GM19023 (cell line): Measurements from ENCODE around the gene S100A12.
"Not testable (repeated sequence)": the region's sequence is repeated elsewhere in the genome, so short reads cannot be mapped to it uniquely, and the experiment has no call there.

Source experiments
- ATAC-seq: cut with Tn5 transposase; IDR thresholded peaks from one replicate; pipeline ENCODE4 v1.9.1; 2021; ENCODE audit warnings: mild to moderate bottlenecking, moderate library complexity; ENCODE audit not compliant: unreplicated experiment

Gene S100A12

GRCh38 chr1:153354515-153355193, 20.8 kb downstream of the S100A12 start:
- ATAC-seq: no peak

GRCh38 chr1:153353226-153353947, 22.0 kb downstream of the S100A12 start:
- no peak for ATAC-seq

- peak; percentile 67 for ATAC-seq
These were observed 22.9 kb downstream of the S100A12 start for GRCh38 chr1:153352523-153352922.

GRCh38 chr1:153350321-153350957, 25.0 kb downstream of the S100A12 start:
- ATAC-seq: no peak

- no peak for ATAC-seq
These were observed 25.8 kb downstream of the S100A12 start for GRCh38 chr1:153349363-153350320.

- no peak for ATAC-seq
These were observed 26.7 kb downstream of the S100A12 start, which contains the start of gene PGLYRP4 for GRCh38 chr1:153348511-153349362. Gene PGLYRP4, minus strand, starts transcription at chr1:153348841. Its CDS starts 909 bp downstream, at chr1:153347932.

GRCh38 chr1:153347856-153348255, 27.6 kb downstream of the S100A12 start:
- ATAC-seq: no peak

- ATAC-seq: not testable (repeated sequence)
These were observed 28.4 kb downstream of the S100A12 start for GRCh38 chr1:153347049-153347448.

GRCh38 chr1:153346077-153346723, 29.2 kb downstream of the S100A12 start:
- no peak for ATAC-seq

GRCh38 chr1:153345187-153346076, 30.0 kb downstream of the S100A12 start:
- peak; percentile 34 for ATAC-seq

- no peak for ATAC-seq
These were observed 30.7 kb downstream of the S100A12 start for GRCh38 chr1:153344718-153345025.

- no peak for ATAC-seq
These were observed 31.4 kb downstream of the S100A12 start for GRCh38 chr1:153343811-153344717.

GRCh38 chr1:153343040-153343681, 32.3 kb downstream of the S100A12 start:
- ATAC-seq: no peak

- ATAC-seq: no peak
These were observed 33.2 kb downstream of the S100A12 start for GRCh38 chr1:153342178-153342577.

- no peak for ATAC-seq
These were observed 33.9 kb downstream of the S100A12 start for GRCh38 chr1:153341431-153341934.

- no peak for ATAC-seq
These were observed 35.1 kb downstream of the S100A12 start for GRCh38 chr1:153340356-153340755.

GRCh38 chr1:153339802-153340201, 35.6 kb downstream of the S100A12 start:
- ATAC-seq: no peak
